Superior temporal gyrus (tissue), 1 donor: ENCODE measurements around the gene DIP2C.
A peak's percentile ranks its signal among the peaks of the same experiment; 100 is the strongest.

ENCODE experiments used
- DNase-seq: peaks from one replicate; pipeline ENCODE4 v3.0.0-alpha.2; 2016; ENCODE audit errors: extremely low spot score

The DIP2C gene

DNA sequence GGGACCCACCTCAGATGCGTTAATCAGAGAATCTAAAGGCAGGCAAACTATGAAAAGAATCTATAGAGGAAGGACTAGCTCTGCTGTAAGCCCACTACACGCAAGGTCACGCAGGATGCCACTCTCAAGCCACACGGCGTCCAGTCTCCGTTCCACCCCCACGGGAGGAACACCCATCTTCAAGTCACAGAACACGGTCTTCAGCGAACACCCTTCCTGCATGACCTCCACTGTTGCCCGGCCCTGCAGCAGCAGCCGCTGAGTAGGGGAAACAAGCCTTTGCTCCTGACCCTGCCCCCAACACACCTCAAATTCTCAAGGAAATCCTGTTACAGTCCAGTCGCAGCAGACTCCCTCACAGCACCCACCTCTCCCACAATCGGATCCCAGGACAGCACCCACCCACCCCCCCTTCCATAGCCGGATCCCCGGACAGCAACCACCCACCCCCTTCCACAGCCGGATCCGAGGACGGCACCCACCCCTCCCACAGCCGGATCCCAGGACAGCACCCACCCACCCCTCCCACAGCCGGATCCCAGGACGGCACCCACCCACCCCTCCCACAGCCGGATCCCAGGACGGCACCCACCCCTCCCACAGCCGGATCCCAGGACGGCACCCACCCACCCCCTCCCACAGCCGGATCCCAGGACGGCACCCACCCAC lies 133.7 kb downstream of the DIP2C start:
- no peak for DNase-seq

DNA sequence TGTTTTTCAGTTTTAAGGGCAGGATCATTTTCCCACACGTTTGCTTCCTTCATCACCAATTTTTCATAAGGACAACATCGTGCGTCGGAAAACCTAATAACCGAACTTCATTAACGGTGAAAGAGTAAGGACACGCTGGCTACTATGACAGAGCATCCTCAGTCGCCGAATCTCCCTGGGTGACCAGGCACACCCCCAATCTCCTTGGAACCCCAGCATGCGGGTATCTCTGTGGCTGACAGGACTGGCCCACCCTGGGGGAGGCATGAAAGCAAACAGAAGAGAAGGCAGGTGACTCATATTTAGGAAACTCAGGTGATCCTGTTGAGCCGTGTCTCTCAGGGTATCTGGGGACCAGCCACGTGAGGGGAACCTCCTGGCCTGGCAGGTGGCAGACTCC lies 134.2 kb downstream of the DIP2C start:
- no peak for DNase-seq

DNA sequence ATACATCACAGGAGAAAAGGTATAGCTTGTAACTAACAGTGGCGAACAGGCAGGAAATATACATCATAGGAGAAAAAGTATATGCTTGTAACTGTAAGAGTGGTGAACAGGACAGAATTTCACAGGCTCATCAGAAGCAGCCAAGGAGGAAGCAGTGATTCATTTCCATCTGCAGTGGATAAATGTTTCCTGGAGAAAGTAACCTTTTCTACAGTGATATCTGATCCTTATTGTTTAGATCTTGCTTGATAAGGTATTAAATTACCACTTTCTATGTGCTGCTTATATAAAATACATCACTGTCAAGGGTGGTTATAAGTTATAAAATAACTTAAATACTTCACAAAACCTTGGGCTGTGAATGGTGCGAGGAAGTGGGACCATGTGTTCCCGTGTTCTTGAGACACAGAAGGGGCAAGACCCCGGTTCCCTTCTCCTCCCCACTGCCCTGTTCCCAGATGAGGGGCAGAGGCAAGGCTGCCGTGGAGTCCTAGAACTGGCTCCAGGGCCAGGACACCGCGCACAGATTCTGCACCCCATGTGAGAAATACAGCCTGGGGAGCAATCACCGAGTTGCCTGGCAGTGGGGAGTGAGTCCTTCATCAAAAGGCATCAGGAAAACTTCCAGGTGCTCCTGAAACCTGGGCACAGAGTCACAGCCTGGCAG lies 135.2 kb downstream of the DIP2C start:
- DNase-seq, result no peak

DNA sequence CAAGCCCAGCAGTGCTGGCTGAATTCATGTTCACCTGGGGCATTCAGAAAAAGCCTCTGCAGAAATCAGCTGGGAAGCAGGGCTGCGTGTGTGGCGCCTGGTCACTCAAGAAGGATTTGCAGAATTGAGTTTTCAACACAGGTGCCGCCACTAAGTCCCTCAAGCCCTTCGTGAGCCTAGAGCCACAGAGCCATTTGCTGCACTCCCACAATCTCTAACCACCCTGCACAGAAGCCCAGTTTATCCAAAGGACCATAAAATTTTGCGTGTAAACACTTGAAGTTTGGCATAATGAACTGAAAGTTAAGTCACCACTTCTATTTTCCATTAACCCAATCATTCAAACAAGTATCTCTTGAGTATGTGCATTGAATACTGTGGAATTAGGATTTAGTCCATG lies 136.2 kb downstream of the DIP2C start:
- no peak for DNase-seq

DNA sequence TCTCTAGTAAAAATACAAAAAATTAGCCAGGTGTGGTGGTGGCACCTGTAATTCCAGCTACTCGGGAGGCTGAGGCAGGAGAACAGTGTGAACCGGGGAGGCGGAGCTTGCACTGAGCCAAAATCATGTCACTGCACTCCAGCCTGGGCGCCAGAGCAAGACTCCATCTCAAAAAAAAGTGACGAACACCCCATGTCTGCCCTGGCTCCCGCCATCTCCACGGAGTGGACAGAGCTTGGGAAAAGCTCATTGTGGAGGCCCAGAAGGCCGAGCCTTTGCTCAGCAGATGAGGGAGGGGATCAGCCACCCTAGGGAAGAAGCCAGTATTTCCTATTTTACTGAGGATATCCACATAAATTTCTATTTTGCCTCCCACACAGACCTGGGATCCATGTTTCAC lies 136.8 kb downstream of the DIP2C start:
- no peak for DNase-seq

DNA sequence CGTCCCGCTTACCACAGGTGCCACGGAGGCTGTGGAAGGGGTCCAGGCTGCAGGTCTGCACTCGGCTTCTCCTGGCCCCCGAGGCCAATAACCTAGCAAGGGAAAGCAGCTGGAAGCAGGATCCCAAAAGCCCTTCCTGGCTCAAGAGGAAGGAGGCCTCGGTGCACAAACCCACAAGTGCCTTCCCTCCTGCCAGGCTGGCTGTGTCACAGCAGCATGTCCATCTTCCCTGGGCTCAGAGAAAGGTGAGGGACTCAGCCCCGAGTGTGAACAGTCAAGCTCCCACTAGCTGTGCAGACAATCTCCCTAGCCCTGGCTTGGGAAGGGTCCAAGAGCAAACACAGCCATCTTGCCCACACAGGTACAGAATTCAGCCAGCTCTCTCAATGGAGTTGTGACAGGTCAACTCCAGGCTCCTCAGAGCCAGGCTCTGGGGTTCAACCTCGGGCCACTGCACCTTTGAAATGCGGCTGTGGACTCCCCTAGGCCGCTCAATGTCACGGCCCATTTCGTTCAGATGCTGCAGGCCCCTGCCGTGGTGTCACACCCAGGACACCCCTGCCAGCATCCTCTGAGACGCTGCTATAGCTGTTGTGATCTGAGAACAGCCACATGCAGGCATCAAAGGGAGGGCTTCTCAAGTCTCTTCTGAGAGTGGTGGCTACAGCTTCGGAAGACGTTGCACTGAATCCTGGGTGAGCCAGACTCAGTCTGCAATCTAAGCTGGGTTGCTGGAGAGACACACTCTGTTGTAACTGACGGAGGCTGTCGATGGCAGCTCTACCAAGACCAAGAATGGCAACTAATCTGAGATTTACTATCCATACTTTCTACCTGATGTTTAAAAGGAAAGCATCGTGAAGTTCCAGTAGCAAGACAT lies 137.9 kb downstream of the DIP2C start:
- DNase-seq, result no peak

DNA sequence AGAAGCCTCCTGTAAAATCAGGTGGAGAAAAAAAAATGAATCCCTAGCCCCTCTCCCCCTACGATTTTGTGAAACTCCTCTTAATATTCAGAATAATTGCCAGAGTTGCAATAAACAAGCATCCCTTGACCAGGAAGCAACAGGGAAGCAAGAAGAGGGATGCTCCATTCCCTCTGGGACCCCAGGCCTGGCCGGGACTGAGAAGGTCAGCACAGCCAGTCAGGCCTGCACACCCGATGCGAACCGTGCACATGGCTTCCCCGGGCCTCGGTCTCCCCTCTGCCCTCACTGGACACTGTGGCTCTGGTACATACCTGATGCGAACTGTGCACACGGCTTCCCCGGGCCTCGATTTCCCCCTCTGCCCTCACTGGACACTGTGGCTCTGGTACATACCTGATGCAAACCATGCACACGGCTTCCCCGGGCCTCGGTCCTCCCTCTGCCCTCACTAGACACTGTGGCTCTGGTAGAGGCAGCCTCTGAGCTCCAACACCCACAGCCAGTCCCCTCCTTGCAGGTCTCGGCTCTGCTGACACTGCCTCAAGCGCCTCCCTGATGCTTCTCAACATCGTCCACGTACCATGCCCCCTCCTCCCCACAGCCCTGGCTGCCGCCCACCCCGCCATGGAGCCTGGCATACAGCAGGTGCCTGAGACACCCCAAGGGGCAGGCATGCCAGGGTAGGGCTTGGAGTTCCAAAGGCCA lies 138.6 kb downstream of the DIP2C start:
- no peak for DNase-seq

DNA sequence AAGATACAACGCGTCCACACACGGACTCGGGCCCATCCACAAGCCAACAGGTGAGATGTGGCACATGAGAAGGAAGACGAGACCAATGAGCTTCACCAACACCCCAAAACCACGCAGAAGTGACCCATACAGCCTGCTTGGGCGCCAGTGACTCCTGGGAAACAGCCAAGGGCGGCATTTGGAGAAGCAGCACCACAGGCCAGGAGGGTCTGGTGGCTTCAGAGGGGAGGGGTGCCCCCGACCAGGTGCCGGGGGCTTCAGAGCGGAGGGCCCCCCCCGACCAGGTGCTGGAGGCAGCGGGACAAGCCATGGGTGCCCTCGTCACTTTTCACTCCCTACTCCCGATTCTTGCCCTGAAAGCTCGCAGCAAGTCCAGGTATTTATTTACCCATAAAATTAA lies 140.1 kb downstream of the DIP2C start:
- DNase-seq, result no peak

DNA sequence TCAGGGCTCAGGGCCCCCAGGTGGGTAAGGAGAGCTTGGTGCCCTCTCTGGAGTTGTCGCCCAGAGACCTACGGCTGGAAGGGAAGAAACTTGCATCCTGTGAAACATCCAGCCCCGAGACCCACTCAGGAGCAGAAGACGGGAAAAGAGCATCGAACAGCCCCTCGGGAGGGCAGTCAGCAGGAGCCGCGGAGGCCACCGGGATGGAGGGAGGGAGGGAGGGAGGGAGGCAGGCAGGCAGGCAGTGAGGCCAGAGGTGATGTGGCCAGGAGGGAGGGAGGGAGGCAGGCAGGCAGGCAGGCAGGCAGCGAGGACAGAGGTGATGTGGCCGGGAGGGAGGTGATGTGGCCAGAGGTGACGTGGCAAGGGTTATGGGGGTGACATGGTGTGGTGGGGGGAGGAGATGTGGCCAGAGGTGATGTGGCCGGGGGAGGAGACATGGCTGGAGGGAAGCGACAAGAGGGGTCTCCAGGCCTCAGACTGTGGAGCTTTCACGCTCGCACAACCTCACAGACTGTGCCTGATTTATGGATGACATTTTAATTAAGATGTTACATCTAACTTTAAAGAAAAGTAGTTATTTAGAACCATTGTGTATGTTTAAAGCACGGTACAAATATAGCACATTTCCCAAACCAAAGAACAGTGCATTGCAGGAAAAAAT lies 141.1 kb downstream of the DIP2C start:
- no peak for DNase-seq

DNA sequence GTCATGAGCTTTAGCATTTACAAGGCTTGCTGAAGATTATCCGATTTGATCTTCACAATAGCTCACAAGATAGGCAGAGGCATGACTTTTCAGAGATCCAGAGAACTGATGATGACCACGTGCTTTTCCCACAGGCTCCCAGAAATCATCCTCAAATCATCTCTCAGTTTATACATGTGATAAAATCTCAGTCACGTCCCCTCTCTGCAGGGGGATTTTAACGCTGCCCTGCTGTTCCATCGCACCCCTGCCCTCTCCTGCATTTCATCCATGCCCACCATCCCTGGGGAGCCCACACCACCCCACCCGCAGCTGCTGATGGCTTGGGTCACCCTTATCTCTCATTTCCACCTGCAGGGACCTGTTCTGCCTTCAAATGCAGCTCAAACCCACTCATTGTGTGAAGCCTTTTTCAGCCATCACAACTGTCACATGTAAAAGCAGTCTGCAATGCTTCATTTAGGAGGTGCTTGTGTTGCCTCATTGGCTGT lies 141.8 kb downstream of the DIP2C start:
- no peak for DNase-seq

DNA sequence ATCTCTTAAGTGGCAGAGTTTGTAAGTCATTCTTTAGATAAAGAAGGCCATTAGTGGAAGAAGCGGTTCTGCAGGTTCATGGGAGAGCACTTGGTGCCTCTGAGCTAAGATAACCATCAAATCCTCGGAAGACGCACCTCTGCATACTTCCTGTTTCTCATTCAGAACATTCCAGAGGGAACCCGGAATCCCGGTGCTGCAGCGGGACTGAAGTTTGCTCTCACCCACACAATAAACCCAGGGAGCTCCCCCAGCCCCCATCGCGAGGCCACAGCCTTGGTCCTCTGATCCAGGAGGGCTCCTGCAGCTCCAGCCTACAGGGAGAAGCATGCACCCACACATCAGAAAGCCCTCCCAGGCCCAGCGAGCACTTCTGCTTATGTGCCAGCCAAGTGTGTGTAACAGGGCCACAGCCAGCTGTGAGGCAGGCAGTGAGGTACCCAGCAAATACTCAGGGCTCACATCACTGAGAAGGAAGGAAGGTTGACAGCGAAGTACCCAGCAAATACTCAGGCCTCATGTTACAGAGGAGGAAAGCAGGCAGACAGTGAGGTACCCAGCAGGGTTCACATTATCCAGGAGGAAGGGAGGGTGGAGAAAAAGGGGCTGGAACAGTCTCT lies 142.4 kb downstream of the DIP2C start:
- no peak for DNase-seq

DNA sequence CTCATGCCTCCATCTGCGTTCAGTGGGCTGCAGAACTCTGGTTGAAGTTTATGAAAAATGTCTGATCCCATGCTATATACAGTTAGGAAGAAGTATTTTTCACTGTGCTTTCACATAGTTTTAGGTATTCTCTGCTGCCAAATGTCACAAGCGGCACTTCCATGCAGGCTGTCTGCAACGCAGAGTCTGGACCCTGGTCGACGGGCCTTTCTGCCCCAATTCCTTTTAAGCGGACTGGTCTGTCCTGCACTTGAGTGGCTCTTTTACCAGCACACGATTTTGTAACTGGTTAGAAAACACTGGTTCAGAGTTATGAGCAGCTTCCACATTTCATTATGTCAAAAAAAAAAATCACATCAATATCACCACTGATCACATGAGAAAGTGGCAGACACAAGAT lies 143.0 kb downstream of the DIP2C start:
- no peak for DNase-seq

DNA sequence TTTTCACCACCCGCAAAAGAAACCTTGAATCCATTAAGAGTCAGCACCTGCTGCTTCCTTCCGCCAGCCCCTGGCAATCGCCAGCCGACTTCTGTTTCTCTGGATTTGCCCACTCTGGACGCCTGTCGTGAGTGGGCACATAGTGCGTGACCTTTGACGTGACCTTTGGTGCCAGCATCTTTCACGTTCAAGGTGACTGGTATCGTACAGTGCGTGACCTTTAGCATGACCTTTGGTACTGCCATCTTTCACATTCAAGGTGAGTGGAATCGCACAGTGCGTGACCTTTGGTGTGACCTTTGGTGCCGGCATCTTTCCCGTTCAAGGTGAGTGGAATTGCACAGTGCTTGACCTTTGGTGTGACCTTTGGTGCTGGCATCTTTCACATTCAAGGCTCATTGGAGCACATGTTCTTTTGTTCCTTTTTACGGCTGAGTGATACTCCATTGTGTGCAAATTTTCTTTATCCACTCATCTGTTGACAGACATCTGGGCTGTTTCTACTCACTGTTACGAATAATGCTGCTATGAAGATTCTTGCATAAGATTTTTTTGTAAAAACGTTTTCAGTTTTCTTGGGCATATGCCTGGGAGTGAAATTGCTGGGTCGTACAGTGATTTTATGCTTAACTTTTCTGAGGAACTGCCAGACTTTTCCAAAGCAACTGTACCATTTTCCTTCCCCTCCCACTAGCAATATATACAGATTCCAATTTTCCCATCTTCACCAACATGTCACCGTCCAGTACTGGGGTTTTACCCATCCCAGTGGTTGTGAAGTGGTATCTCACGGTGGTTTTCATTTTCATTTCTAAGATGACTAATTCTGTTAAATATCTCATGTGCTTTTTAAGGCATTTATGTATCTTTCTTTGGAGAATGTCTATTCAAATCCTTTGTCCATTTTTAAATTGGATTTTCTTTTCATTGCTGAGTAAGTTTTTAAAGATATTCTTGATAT lies 145.3 kb downstream of the DIP2C start:
- no peak for DNase-seq

DNA sequence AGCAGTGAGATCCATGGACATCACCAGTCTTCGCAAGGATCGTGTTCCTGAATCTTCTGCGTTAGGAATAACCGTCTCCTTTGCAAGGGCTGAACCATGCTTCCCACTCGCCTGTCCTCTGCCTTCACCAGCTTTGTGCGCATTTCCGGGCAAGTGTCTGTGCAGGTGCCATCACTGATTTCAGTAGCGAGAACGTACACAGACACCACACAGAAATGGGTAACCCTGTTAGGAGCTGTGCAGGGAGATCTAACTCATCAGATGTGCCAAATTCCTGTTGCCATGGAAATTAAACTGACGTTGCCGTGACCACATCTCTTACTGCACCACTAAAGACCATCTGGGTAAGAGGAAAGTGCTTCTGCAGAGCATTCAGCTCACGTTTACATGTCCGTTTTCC lies 146.3 kb downstream of the DIP2C start:
- DNase-seq, result peak; percentile 63

DNA sequence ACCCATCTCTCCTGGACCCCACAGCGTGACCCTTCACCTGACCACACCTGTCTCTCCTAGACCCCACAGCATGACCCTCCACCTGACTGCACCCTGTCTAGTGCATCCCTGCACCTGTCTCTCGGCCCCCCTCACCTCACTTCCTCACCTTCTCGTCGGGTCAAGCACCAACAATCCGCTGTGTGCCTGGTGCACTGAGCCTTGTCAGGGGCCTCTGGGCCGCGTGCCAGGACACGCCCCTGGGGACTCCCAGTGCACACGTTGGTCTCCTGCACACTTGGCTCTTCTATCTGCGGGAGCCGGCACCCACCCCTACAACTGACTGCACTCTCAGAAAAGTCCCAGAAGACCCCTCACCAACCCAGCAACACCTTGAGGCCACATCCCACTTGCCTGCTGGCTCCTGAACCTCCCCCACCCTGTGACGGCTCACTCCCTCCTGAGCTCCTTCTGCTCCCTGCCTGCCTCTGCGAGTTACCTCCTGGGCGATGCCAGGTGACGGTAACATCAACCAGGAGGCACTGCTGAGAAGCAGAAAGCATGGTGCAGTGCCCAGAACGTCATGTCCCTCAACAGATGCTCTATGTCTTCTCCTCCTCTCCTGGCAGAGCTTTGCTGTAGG lies 147.6 kb downstream of the DIP2C start:
- no peak for DNase-seq

DNA sequence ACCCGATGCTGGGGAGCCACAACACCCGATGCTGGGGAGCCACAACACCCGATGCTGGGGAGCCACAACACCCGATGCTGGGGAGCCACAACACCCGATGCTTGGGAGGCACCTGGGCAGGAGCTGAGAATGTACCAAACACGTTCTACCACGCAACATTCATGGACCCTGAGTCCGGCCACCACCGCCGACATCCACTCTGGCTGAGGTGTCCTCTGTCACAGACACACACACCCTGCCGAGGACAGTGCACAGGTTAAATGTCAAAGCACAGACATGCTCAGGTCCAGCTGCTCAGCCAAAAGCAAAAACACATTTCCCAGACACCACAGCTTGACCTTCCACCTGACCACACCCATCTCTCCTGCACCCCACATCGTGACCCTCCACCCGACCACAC lies 148.4 kb downstream of the DIP2C start:
- DNase-seq, result no peak

DNA sequence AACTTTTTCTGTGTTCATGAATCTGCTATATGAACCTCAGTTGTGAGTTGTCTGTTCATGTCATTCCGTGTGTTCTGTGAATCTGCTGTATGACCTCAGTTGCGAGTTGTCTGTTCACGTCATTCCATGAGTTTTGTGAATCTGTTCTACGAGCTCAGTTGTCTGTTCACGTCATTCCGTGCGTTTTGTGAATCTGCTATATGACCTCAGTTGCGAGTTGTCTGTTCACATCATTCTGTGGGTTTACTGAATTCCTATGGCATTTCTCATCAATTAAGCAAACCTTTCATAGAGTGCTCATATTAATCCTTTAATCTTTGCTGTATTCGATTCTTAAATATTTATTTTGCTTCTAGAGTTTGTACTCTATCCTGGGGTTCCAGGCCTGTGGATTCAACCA lies 150.6 kb downstream of the DIP2C start:
- no peak for DNase-seq

DNA sequence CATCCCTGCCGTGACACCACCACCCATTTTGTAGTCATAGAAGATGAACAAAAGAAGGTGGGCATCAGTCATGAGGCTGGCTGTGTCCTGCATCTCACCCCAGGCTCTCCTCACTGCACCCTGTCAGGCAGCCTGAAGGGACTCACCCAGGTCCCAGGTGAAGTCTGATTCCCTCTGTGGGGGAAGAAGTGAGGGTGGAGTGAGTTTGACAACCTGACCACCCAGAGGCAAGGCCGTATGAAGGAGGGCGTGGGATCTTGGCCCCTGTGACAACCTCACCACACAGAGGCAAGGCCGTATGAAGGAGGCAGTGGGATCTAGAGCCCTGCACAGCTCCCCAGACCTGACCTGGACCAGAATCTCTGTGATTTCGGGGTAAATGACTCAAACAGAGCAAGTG lies 152.5 kb downstream of the DIP2C start:
- DNase-seq, result no peak

DNA sequence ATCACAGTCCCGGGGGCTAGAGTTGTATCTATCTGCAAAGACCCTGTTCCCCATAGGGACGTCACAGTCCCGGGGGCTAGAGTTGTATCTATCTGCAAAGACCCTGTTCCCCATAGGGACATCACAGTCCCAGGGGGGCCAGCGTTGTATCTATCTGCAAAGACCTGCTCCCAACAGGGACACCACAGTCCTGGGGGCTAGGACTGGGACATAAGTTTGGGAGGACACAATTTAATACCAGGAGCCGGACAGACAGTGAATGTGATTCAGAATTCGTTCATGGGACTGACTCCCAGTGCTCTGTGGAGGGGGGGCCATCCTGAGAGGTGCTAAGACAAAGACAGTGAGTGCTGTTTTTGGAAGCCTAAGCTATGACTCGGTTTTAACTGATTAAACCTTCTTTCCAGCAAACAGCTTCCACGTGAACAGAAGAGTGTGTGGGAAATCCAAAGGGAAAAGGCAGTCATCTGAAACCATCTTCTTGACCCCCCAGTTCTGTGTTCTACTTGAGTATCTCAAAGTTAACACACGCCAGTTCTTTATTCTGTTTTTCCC lies 153.0 kb downstream of the DIP2C start:
- DNase-seq, result no peak
